ENCODE results near the gene HOXD4. TPM values are rescaled to one million over a fixed set of nuclear protein-coding genes. Genes with fewer than 3 reads are reported as not detected.

Gene HOXD4
- total and polyA plus RNA-seq, 3 experiments from 2014 or later, result not detected

DNA sequence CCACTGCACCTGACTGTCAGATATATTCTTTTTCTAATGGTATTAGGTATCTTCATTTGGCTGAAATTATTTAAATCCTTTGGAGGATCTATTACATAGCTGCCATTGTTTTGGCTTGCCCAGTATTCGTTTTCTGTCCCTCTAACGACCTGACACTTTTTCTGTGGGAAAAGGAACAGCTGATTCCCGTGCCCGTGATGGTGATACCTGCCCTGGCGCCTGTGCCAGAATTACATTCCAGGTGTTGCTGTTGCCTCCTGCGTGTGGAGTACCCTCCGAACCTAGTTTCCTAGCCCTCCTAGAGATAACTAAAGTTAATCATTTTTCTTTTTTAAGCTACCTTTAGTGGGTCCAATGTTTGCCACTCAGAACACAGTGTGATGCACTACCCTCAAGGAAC is 51.1 kb downstream of the HOXD4 start:
- Histone ChIP-seq H3K27ac (ENCODE audit: low read depth, low read length) (no peak overlapping the region), H3K36me3 (ENCODE audit: insufficient read depth, low read length) (no peaks in the 10 kb centered on the region), H3K9me3 (ENCODE audit: low read length) (no peaks in the 10 kb centered on the region), H3K27me3 (ENCODE audit: insufficient read depth, low read length, poor library complexity, severe bottlenecking) (peaks cover 4% of the 10 kb centered on the region), H3K4me1 (ENCODE audit: insufficient read depth, low read length) (no peaks in the 10 kb centered on the region), H3K4me3 (ENCODE audit: low read length) (no peak overlapping the region)
- H3K36me3 Mint-ChIP-seq, result no peaks in the 10 kb centered on the region
- ChIA-PET CTCF (no interaction called here), POLR2A (no interaction called here)
- no peaks in the 10 kb centered on the region for H3K4me1 Mint-ChIP-seq
- DNase-seq, result no peak
- H3K27ac Mint-ChIP-seq, result no peak overlapping the region
- H3K27me3 Mint-ChIP-seq, result peaks cover 12 to 34% of the 10 kb centered on the region in 2 donors
- no peak overlapping the region for H3K4me3 Mint-ChIP-seq
- peaks cover 0 to 6% (median 4%) of the 10 kb centered on the region in 5 donors for H3K9me3 Mint-ChIP-seq

Other genes with a start within 250 kb of the HOXD4 start
- 10 to 100 TPM; 31.7 to 36.0 TPM for gene LNPK, start 149.3 kb upstream of the HOXD4 start, total RNA-seq
- 17.5 TPM for gene LNPK, start 149.3 kb upstream of the HOXD4 start, polyA plus RNA-seq
- gene EVX2, start 67.6 kb upstream of the HOXD4 start, total RNA-seq, result not detected
- gene EVX2, start 67.6 kb upstream of the HOXD4 start, polyA plus RNA-seq, result not detected
- gene HOXD13, start 58.8 kb upstream of the HOXD4 start, total RNA-seq, result not detected
- not detected for gene HOXD13, start 58.8 kb upstream of the HOXD4 start, polyA plus RNA-seq
- not detected for gene HOXD12, start 51.8 kb upstream of the HOXD4 start, total RNA-seq
- gene HOXD12, start 51.8 kb upstream of the HOXD4 start, polyA plus RNA-seq, result not detected
- gene HOXD11, start 44.3 kb upstream of the HOXD4 start, total RNA-seq, result not detected
- not detected for gene HOXD11, start 44.3 kb upstream of the HOXD4 start, polyA plus RNA-seq
- gene HOXD10, start 34.8 kb upstream of the HOXD4 start, total RNA-seq, result not detected
- not detected for gene HOXD10, start 34.8 kb upstream of the HOXD4 start, polyA plus RNA-seq
- not detected for gene HOXD9, start 28.8 kb upstream of the HOXD4 start, total RNA-seq
- gene HOXD9, start 28.8 kb upstream of the HOXD4 start, polyA plus RNA-seq, result not detected
- not detected for gene HOXD8, start 21.8 kb upstream of the HOXD4 start, total RNA-seq
- not detected for gene HOXD8, start 21.8 kb upstream of the HOXD4 start, polyA plus RNA-seq
- not detected for gene HOXD3, start 5.8 kb downstream of the HOXD4 start, total RNA-seq
- not detected for gene HOXD3, start 5.8 kb downstream of the HOXD4 start, polyA plus RNA-seq
- not detected for gene HOXD1, start 37.1 kb downstream of the HOXD4 start, total RNA-seq
- gene HOXD1, start 37.1 kb downstream of the HOXD4 start, polyA plus RNA-seq, result not detected
- 10 to 100 TPM; 26.3 to 28.9 TPM for gene MTX2, start 117.9 kb downstream of the HOXD4 start, total RNA-seq
- gene MTX2, start 117.9 kb downstream of the HOXD4 start, polyA plus RNA-seq, result 21.6 TPM